BE2C (cell line): ENCODE results near the gene NNMT.

Experiments used
- DNase-seq: peaks from one replicate; pipeline ENCODE4 v3.0.0-alpha.2; 2020
- H3K27me3 ChIP-seq: fragments of 250-450 bp; sonication (Bioruptor Pico); 2 replicates; pipeline ENCODE4 v1.5.1; 2020; ENCODE audit warnings: mild to moderate bottlenecking
- H3K36me3 ChIP-seq: fragments of 250-450 bp; sonication (Bioruptor Pico); 2 replicates; pipeline ENCODE4 v1.5.1; 2020; ENCODE audit warnings: mild to moderate bottlenecking
- H3K4me1 ChIP-seq: fragments of 250-450 bp; sonication (Bioruptor Pico); 2 replicates; pipeline ENCODE4 v1.5.1; 2020
- H3K4me3 ChIP-seq: 2 replicates; pipeline ENCODE4 v1.5.1; 2011; ENCODE audit warnings: low read depth, low read length
- H3K9me3 ChIP-seq: fragments of 250-450 bp; sonication (Bioruptor Pico); 2 replicates; pipeline ENCODE4 v1.5.1; 2020
- TF ChIP-seq, protein P1 (sequence below): IDR thresholded peaks from 2 replicates; pipeline ENCODE4 v1.5.1; 2012; ENCODE audit warnings: mild to moderate bottlenecking, low read depth, low read length

Gene NNMT

DNA sequence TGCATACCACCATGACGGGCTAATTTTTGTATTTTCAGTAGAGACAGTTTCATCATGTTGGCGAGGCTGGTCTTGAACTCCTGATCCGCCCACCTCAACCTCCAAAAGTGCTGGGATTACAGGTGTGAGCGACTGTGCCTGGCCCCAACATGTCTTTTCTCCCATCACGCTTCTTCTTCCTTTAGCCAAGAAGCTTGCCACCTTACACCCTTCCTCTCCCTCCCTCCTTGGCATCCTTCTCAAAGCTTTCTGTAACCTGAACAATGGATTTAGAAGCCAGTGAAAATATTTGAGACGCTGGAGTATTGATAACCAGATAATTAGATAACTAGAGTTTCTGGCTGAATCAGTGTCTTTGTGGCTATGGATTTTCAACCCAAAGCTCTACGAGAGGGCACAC is 11.3 kb upstream of the NNMT start:
- no peak for DNase-seq
- Histone ChIP-seq H3K36me3 (no peaks in the 10 kb centered on the region), H3K27me3 (no peaks in the 10 kb centered on the region), H3K9me3 (no peaks in the 10 kb centered on the region), H3K4me1 (no peaks in the 10 kb centered on the region), H3K4me3 (no peak overlapping the region)
- TF ChIP-seq, protein P1, sequence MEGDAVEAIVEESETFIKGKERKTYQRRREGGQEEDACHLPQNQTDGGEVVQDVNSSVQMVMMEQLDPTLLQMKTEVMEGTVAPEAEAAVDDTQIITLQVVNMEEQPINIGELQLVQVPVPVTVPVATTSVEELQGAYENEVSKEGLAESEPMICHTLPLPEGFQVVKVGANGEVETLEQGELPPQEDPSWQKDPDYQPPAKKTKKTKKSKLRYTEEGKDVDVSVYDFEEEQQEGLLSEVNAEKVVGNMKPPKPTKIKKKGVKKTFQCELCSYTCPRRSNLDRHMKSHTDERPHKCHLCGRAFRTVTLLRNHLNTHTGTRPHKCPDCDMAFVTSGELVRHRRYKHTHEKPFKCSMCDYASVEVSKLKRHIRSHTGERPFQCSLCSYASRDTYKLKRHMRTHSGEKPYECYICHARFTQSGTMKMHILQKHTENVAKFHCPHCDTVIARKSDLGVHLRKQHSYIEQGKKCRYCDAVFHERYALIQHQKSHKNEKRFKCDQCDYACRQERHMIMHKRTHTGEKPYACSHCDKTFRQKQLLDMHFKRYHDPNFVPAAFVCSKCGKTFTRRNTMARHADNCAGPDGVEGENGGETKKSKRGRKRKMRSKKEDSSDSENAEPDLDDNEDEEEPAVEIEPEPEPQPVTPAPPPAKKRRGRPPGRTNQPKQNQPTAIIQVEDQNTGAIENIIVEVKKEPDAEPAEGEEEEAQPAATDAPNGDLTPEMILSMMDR, result no peak

DNA sequence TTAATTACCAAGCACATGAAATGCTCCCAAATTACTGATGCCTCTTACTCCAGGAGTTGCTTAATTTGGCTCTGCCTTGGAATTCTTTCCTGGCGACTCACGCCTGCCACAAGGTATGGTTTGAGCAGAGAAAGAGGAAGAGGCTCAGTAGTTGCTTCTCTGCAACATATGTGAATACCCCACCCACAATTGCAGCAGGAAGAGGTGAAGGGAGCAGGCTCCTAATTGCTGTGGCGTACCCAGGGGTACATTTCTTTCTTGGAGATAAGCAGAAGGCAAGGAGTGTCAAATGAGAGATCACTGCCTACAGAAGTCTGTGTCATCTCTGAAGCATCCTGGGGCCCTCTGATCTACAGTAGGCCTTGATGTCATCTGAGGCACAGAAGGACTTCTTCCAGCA is 10.6 kb upstream of the NNMT start:
- DNase-seq, result no peak
- Histone ChIP-seq H3K4me1 (no peaks in the 10 kb centered on the region), H3K4me3 (no peak overlapping the region), H3K36me3 (no peaks in the 10 kb centered on the region), H3K9me3 (no peaks in the 10 kb centered on the region), H3K27me3 (no peaks in the 10 kb centered on the region)
- TF ChIP-seq, protein P1, result no peak

DNA sequence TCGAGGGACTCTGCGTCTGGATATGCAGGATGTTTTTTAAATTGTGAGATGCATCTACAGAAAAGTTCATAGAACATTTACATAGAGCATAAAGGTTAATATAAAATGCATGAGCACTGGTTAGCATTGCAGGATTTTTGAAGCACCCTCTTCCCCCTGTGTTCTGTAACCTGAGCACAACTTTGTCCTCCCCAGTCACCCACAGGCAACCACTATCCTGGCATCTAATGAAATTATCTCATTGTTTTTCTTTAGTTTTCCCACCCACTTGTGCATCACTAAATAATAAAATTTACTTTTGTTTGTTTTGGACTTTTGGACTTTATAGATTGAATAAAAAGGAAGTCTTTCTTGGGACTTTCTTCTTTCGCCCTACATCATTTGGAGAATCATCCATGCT is 10.0 kb upstream of the NNMT start:
- DNase-seq, result no peak
- H3K4me1 ChIP-seq, result no peaks in the 10 kb centered on the region
- no peaks in the 10 kb centered on the region for H3K9me3 ChIP-seq
- H3K4me3 ChIP-seq, result no peak overlapping the region
- TF ChIP-seq, protein P1, result no peak
- no peaks in the 10 kb centered on the region for H3K27me3 ChIP-seq
- H3K36me3 ChIP-seq, result no peaks in the 10 kb centered on the region

DNA sequence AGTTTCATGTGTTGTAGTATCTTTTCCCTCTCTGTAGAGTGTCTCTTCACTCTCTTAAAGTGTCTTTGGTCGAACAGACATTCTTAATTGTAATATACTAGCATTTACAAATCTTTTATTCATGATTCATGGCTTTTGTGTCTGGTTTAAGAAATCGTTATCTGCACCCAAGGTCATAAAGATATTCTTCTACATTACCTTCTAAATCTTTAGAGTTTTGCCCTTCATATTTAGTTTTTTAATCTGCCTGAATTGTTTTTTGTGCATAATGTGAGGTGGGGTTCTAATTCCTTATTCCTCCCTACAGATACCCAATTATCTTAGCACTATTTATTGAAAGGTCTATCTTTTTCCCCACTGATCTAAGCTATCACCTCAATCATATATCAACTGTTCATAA is 9.0 kb upstream of the NNMT start:
- TF ChIP-seq, protein P1, result no peak
- H3K9me3 ChIP-seq, result no peaks in the 10 kb centered on the region
- H3K4me1 ChIP-seq, result no peaks in the 10 kb centered on the region
- no peak overlapping the region for H3K4me3 ChIP-seq
- DNase-seq, result no peak
- no peaks in the 10 kb centered on the region for H3K36me3 ChIP-seq
- no peaks in the 10 kb centered on the region; the same call in 1 of the 2 replicates for H3K27me3 ChIP-seq

DNA sequence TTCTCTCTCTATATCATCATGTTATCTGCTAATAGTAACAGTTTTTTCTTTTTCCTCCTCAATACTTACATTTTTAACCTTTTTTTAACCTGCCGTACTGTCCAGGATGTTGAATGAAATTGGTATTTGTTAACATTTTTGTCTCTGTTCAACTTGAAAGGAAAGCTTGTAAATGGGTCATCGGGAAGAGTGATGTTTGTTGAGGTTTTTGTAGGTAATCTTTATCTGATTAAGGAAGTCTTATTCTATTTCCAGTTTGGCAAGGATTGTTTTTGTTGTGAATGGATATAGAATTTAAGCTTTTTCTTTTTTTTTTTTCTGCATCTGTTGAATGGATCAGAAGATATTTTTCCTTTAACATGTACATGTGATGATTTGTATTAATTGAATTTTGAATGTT is 8.1 kb upstream of the NNMT start:
- H3K36me3 ChIP-seq, result no peaks in the 10 kb centered on the region
- H3K4me3 ChIP-seq, result no peak overlapping the region
- no peaks in the 10 kb centered on the region for H3K9me3 ChIP-seq
- H3K27me3 ChIP-seq, result peaks cover 3% of the 10 kb centered on the region; the same call in 1 of the 2 replicates
- TF ChIP-seq, protein P1, result no peak
- no peaks in the 10 kb centered on the region for H3K4me1 ChIP-seq
- no peak for DNase-seq

DNA sequence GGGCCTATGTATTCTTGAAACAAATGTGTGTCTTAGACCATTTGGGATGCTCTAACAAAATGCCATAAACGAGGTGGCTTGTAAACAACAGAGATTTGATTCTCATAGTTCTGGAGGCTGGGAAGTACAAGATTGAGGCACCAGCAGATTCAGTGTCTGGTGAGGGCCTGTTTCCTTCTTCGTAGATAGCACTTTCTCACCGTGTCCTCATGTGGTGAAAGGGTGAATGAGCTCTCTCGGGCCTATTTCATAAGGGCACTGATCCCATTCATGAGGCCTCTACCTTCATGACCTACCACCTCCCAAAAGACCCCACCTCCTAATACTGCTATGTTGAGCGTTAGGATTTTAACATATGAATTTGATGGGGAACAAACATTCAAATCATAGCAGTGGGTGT is 6.4 kb upstream of the NNMT start:
- Histone ChIP-seq H3K4me3 (no peak overlapping the region), H3K36me3 (no peaks in the 10 kb centered on the region), H3K4me1 (no peaks in the 10 kb centered on the region), H3K27me3 (peaks cover 3% of the 10 kb centered on the region; the same call in 1 of the 2 replicates), H3K9me3 (no peaks in the 10 kb centered on the region)
- DNase-seq, result no peak
- TF ChIP-seq, protein P1, result no peak
